ENCODE data around the gene GSTP1. TPM values are rescaled to one million over a fixed set of nuclear protein-coding genes. Genes with fewer than 3 reads are reported as not detected.
A peak's percentile ranks its signal among the peaks of the same experiment; 100 is the strongest.

Gene GSTP1
- total RNA-seq, 4 donors from 2014 or later, result 469 to 810 (median 596) TPM

- WGBS, result 56% methylated on average over 11 of the region's 11 CpGs
- no peak overlapping the region for H3K4me3 ChIP-seq
- intact Hi-C loops (cut with DNase I), result no loop called here
Measured at GRCh38 chr11:67581469-67581868, 2.1 kb upstream of the GSTP1 start.

GRCh38 chr11:67582011-67582410 lies 1.6 kb upstream of the GSTP1 start:
- Histone ChIP-seq H3K27ac (replicated peaks in 1 of 4) (no peak overlapping the region), H3K27me3 (peaks cover 0 to 16% (median 0%) of the 10 kb centered on the region in 4 donors), H3K4me1 (peaks cover 13 to 36% (median 25%) of the 10 kb centered on the region in 4 donors), H3K36me3 (peaks cover 5 to 25% (median 22%) of the 10 kb centered on the region in 4 donors), H3K4me3 (no peak overlapping the region), H3K9me3 (no peaks in the 10 kb centered on the region)
- intact Hi-C loops (cut with DNase I), result no loop called here
- TF ChIP-seq POLR2A (IDR thresholded peaks at IDR 0.05; ENCODE audit: low read depth) (no peak), POLR2AphosphoS5 (IDR thresholded peaks at IDR 0.05) (no peak), EP300 (IDR thresholded peaks at IDR 0.05) (no peak), CTCF (IDR thresholded peaks at IDR 0.05) (no peak)
- no peak for DNase-seq (ENCODE audit: extremely low spot score)
- WGBS, result 70% methylated on average over 4 of the region's 4 CpGs

More at GRCh38 chr11:67581469-67581868, 2.1 kb upstream of the GSTP1 start:
- no peak for DNase-seq (ENCODE audit: extremely low spot score)
- Histone ChIP-seq H3K9me3 (no peaks in the 10 kb centered on the region), H3K4me1 (peaks cover 13 to 34% (median 25%) of the 10 kb centered on the region in 4 donors), H3K36me3 (peaks cover 5 to 19% (median 17%) of the 10 kb centered on the region in 4 donors), H3K27ac (replicated peaks in 1 of 4) (no peak overlapping the region), H3K27me3 (peaks cover 0 to 21% (median 0%) of the 10 kb centered on the region in 4 donors)
- TF ChIP-seq POLR2AphosphoS5 (IDR thresholded peaks at IDR 0.05), result no peak
- TF ChIP-seq CTCF (IDR thresholded peaks at IDR 0.05), result no peak
- TF ChIP-seq POLR2A (IDR thresholded peaks at IDR 0.05; ENCODE audit: low read depth), result no peak
- TF ChIP-seq EP300 (IDR thresholded peaks at IDR 0.05), result no peak

GRCh38 chr11:67584205-67584880 lies 731 bp downstream of the GSTP1 start:
- 27% methylated on average over 21 of the region's 33 CpGs for WGBS
- intact Hi-C loops (cut with DNase I), result no loop called here
- peak; percentile 94 for DNase-seq (ENCODE audit: extremely low spot score)
- TF ChIP-seq CTCF (IDR thresholded peaks at IDR 0.05), result no peak
- TF ChIP-seq POLR2AphosphoS5 (IDR thresholded peaks at IDR 0.05), result peak in 1 of 2 donors; percentile 36
- no peak for TF ChIP-seq EP300 (IDR thresholded peaks at IDR 0.05)
- no peak for TF ChIP-seq POLR2A (IDR thresholded peaks at IDR 0.05; ENCODE audit: low read depth)
- peak overlapping the region; percentile 76 to 98 (median 94) for H3K4me3 ChIP-seq
- no peaks in the 10 kb centered on the region for H3K27me3 ChIP-seq
- H3K36me3 ChIP-seq, result peaks cover 5 to 48% (median 41%) of the 10 kb centered on the region in 4 donors
- no peaks in the 10 kb centered on the region for H3K9me3 ChIP-seq
- H3K4me1 ChIP-seq, result peaks cover 13 to 36% (median 25%) of the 10 kb centered on the region in 4 donors
- peak overlapping the region; percentile 97 to 100 (median 98) for H3K27ac ChIP-seq (replicated peaks in 1 of 4)

GRCh38 chr11:67584881-67585873 lies 1.6 kb downstream of the GSTP1 start:
- 92% methylated on average over 14 of the region's 21 CpGs for WGBS
- H3K27ac ChIP-seq (replicated peaks in 1 of 4), result peak overlapping the region; percentile 97 to 100 (median 98)
- H3K4me1 ChIP-seq, result peaks cover 13 to 36% (median 25%) of the 10 kb centered on the region in 4 donors
- H3K27me3 ChIP-seq, result no peaks in the 10 kb centered on the region
- no peak for DNase-seq (ENCODE audit: extremely low spot score)
- H3K9me3 ChIP-seq, result no peaks in the 10 kb centered on the region
- TF ChIP-seq POLR2AphosphoS5 (IDR thresholded peaks at IDR 0.05) (no peak), POLR2A (IDR thresholded peaks at IDR 0.05; ENCODE audit: low read depth) (no peak), CTCF (IDR thresholded peaks at IDR 0.05) (no peak), EP300 (IDR thresholded peaks at IDR 0.05) (no peak)
- H3K36me3 ChIP-seq, result peaks cover 5 to 49% (median 41%) of the 10 kb centered on the region in 4 donors
- peak overlapping the region; percentile 76 to 98 (median 94) for H3K4me3 ChIP-seq
- intact Hi-C loops (cut with DNase I), result no loop called here
